HepG2 (cell line): ENCODE measurements around the gene SND1.

ENCODE experiments used
- CTCF ChIP-seq: sonication (generic); formaldehyde crosslinking; IDR thresholded peaks from 2 replicates; pipeline ENCODE4 v1.5.0; 2020; ENCODE audit warnings: mild to moderate bottlenecking, missing genetic modification reagents, moderate library complexity
- POLR2A ChIP-seq, 2 experiments: IDR thresholded peaks; 2 replicates each; pipeline ENCODE4 v1.6.1; 2011; ENCODE audit warnings: low read depth in 2 of 2, low read length in 2 of 2, mild to moderate bottlenecking in 1 of 2, moderate library complexity in 1 of 2; ENCODE audit not compliant: insufficient read depth in 1 of 2
- ZSCAN29 ChIP-seq: sonication (generic); formaldehyde crosslinking; conservative IDR thresholded peaks from 2 replicates; pipeline ENCODE4 v1.4.0; 2020; ENCODE audit warnings: mild to moderate bottlenecking, missing genetic modification reagents

DNA sequence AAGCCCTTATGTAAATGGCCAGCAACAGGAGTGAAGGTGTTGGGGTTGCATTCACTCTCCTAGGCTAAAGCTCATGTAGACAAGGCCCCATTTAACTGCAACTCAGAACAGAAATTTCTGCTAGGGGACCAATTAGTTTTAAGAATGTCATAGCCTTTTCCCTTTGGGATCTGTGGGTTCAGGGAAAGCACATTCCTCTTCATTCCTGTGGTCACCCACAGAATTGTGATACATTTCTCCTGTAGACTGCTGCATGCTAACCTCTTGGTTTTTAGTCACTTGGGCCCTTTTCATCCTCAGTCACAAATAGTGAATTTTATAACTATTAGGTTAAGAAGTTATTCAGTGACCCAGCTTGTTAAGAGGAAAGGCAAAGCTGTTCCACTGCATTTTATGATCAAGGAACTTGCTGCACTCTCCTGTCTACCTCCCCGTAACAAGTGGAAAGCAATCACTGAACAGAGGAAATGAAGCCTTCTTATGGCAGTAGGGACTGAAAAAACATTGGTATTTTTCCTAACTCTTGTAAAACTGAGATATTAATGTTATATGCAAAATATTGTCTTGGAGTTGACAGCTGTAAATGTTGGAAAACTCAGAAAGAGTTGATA is 124.9 kb downstream of the SND1 start:
- TF ChIP-seq CTCF (CRISPR knock-in tag) (no peak), ZSCAN29 (no peak), POLR2A (IDR thresholded peaks at IDR 0.05; ENCODE audit: insufficient read depth in 1 of 2, low read depth in 2 of 2, low read length in 2 of 2) (no peak)
